G401 (cell line): ENCODE results near the gene TNFRSF19. TPM values are rescaled to one million over a fixed set of nuclear protein-coding genes. Genes with fewer than 3 reads are reported as not detected.

Experiments
- DNase-seq: peaks from one replicate; pipeline ENCODE4 v3.0.0-alpha.2; 2015; ENCODE audit warnings: low spot score
- in situ Hi-C: cut with HindIII; loops from 2 replicates; pipeline ENCODE4 v1.10.0; 2016; ENCODE audit warnings: low sequenced_read_pairs, mixed read lengths
- total RNA-seq: library from RNA; depleted of rRNA; stranded (reverse); fragments of >200 nt; shearing (Covaris generic); gene quantifications from 2 replicates; pipeline ENCODE4 v1.2.3, GENCODE V29; 2014

The TNFRSF19 gene
- total RNA-seq, 1 experiment from 2014 or later: not detected

DNA sequence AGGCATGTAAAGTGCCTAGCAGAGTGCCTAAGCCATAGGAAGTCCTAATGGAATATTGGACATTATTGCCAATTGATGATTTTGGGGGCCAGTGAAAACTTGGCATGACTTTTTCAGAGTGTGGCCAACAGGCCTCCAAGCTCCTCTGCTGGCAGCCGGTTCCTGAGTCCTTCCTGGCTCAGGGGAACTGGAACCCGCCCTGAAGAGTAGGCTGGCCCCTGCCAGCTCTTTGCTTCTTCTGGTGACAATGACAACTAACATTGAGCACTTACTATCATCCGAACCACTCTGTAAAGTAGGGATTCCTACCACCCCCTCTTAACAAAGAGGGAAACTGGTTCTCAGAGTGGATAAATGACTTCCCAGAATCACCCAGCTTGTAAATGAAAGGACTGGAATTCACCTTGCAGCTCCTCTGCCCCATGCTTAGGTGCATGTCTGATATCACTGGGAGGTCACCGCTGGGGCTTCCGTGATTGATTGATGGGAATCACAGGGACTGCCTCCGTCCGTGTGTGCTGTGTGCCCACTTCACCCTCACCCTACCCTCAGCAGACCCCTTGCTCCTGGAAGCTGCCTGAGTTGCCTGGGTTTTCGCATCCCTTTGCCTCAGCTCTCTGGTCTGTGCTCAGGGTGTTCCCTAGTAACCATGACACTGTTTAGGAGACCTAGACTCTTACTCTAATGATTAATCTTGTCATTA lies 50.6 kb downstream of the TNFRSF19 start:
- DNase-seq: no peak
- in situ Hi-C loops: no loop called here

DNA sequence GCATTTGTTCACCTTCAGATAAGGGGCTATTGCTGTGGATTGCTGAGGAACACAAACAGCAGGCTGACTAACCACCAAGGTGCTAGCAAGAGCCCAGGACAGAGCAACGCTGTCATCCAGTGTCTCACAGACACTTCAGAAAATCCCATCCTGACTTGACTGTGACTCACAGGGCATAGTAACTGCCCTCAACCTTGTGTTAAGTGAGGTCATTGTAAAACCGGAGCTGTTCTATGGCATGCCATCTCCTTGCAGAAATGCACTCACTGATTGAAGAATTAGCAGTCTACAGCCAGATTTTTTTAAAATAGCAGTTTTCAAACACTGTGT lies 51.1 kb downstream of the TNFRSF19 start:
- in situ Hi-C loops: no loop called here
- DNase-seq: no peak

DNA sequence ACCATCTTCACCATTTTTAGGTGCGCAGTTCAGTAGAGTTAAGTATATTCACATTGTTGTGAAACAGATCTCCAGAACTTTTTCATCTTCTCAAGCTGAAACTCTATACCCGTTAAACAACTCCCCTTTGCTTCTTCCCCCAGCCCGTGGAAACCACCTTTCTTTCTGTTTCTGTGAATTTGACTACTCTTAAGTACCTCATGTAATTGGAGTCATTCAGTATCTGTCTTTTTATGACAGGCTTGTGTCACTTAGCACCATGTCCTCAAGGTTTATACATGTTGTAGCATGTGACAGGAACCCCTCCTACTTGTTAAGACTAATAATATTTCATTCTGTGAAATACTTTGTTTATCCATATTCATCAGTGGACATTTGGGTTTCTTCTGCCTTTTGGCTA lies 52.8 kb downstream of the TNFRSF19 start:
- in situ Hi-C loops: no loop called here
- no peak for DNase-seq

GRCh38 chr13:23623394-23623793 lies 53.2 kb downstream of the TNFRSF19 start:
- no peak for DNase-seq
- in situ Hi-C loops: no loop called here

DNA sequence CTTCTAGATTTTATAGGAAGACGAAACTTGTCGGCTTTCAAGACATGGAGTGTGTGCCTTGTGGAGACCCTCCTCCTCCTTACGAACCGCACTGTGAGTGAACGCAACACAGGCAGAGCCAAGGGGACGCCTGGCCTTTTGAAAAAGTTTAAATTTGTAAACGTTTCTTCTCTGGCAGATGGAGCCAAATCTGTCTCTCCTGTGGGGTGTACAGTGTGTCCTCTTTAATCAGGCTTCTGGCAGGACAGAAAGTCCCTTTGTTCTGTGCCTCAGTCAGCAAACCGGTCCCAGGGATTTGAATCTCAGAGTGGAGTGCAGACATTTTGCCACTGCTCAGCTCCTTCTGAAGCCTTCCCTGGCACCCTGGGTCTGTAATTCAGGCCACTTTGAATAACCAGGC lies 56.5 kb downstream of the TNFRSF19 start:
- DNase-seq: peak; percentile 23
- in situ Hi-C loops: no loop called here

DNA sequence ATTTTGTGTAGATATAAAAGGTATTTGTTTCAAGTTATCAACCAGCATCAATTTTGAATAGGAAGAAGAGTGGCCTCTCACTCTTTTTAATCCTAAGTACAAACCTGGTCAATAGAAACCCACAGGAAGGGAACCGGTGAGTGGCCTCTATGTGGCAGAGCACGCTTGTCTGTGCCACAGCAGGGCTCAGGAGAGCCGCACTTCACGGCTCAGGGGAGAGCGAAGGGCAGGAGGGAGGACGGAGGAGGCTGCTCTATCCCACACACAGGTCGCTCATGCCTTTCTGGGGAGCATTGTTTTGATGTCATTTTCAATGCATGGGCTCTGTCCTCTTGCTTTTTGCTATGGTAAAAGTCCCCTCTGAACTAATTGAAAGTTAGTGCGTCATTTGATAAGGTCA lies 57.2 kb downstream of the TNFRSF19 start:
- DNase-seq: no peak
- in situ Hi-C loops: no loop called here

DNA sequence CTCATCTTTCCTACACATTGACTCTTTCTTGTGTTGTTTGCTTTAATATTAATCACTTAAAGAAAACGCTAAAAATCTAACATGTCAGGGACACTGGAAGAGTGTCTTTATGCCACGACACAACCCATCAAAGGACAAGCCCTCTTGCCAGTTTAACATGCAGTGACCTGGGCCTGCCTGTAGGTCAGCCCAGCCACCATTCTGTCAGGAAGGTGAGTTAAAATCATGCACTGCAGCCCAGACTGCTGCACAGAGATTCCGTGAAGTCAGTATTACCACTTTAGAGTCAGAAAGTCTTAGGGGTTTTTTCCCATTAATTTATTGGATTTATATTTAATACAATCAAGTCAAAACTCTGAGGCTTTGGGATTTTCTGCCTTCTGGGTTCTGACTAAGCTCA lies 58.0 kb downstream of the TNFRSF19 start:
- in situ Hi-C loops: no loop called here
- no peak for DNase-seq

- in situ Hi-C loops: no loop called here
- DNase-seq: no peak
Measured at GRCh38 chr13:23628765-23629565, 58.8 kb downstream of the TNFRSF19 start.

DNA sequence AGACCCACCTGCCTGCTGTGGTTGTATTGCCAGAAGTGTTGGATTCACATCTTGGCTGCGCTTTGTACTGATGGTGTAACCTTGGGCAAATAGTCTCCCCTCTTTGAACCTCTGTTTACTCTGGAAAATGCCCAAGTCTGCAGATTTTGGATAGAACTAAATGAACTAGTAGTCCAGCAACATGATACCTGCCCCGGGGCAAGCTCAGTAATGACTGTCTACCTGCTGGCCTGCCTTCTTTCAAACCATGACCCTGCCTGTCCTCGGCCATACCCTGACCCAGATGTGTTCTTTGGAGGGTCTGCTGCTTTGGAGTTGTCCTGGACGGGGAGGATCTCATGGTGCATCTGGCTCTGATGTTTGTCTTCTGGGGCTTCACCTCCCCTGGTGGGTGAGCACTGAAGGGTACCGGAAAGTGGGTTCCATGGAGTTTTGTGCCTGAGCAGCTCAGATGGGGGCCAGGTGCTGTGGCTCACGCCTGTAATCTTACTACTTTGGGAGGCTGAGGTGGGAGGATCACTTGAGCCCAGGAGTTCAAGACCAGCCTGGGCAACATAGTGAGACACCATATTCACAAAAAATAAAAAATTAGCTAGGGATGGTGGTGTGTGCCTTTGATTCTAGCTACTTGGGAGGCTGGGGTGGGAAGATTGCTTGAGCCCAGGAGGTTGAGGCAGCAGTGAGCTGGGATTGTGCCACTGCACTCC lies 59.5 kb downstream of the TNFRSF19 start:
- no peak for DNase-seq
- in situ Hi-C loops: no loop called here

DNA sequence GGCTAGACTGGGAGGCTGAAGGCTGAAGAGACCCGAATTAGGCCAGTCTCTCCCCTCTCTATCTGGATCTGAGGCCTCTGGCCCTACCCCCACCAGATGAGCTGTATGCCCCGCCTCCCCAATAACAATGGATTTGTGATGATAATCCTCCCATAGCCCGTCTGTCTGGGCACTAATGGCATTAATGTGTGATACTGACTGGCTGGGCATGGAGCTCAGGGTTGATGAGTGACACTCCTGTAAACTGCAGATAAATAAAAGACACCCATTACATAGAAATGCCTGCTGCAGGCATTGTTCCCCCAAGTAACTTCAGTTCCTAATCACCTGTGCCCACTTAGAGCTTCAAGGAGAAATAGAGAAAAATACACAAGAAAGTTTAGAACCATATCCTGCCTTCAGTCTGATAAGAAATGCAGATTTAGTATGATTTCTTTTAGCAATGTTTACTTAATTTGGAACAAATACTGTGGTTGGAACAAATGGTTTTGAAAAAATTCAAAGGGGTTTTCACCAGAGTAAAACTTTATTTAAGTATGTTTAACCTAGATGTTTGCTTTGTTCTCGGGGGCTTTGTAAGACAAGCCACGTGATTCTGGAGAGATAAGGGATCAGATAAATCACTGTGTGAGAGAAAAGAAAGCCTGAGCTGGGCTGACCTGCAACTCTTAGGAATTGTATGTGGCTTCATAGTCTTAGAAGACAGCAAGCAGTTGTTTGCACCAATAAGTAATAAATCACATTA lies 60.3 kb downstream of the TNFRSF19 start:
- no peak for DNase-seq
- in situ Hi-C loops: no loop called here

- in situ Hi-C loops: no loop called here
- DNase-seq: no peak
Measured at GRCh38 chr13:23631311-23632047, 61.3 kb downstream of the TNFRSF19 start.

GRCh38 chr13:23632048-23632582 lies 61.9 kb downstream of the TNFRSF19 start:
- no peak for DNase-seq

GRCh38 chr13:23632741-23633140 lies 62.5 kb downstream of the TNFRSF19 start:
- in situ Hi-C loops: no loop called here
- no peak for DNase-seq

More at GRCh38 chr13:23632048-23632582, 61.9 kb downstream of the TNFRSF19 start:
- in situ Hi-C loops: no loop called here

DNA sequence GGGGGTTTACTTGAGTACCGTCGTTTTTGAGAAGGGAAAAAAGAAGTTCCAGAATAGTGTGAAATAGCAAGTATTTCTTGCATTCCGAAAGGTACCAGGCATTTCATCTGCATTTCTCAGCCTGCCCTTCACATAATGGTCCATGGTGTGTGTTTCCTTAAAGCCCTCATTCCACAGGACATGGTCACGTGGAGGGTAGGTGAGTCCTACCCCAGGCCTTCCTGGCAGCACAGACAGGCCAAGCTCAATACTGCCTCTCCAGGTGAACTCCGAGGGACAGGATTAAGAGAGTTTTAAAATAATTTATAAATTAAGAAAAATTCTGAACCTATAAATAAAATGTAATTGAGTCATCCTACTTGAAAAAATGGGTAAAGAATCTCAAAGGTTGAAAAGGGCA lies 64.7 kb downstream of the TNFRSF19 start:
- no peak for DNase-seq
- in situ Hi-C loops: no loop called here

DNA sequence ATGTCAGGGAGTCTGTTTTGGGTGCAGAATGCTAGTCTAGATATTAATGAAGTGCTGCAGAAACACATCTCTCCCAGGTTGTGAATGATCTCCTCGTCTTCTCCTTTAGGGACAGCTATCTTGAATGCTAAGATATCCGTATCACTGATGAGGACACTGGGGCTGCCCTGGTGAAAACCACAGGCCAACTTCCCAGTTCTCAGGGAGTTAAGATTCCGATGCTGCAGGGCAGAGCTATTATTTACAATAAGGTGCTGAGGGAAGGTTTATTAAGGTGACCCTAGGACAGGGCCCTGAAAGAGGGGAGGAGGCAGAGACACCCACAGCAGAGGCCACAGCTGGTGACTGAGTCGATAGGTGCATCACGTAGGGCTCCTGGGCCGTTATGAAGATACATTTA lies 66.1 kb downstream of the TNFRSF19 start:
- in situ Hi-C loops: no loop called here
- DNase-seq: no peak

DNA sequence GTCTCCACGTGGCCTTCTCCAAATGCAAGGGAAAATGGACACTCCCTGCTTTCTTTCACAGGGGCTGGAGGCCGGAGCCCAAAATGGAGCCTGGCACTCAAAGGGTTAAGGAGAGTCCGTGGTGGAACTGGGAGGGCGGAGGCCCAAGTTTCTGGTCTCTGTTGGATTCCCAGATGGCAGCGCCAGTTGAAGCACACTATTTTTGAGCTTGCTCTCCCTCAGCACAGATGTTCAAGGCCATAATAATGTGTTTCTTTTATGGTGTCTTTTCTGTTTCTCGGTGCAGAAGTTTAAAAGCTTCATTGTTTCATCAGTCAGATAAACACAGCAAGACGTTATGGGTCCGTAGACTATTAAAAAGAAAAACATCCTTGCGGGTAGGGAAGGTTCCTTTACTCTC lies 67.6 kb downstream of the TNFRSF19 start:
- in situ Hi-C loops: no loop called here
- no peak for DNase-seq

DNA sequence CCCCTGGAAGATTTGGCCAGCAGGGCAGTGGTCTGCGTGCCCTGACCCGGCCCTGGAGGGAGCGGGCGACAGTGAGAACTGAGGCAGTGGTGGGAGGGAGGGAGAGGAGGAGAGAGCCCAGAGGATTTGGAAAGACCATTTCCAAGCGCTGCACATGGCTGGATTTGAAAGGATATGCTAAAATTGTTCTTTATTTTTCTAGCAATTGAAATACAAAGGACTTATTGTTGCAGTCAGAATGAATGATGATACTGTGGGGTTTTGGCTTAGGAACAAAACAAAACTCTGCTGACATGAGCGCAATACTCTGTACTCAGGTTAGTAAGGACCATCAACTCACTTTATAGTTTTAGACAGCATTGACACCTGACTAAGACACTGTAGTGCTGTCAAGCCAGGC lies 69.5 kb downstream of the TNFRSF19 start:
- in situ Hi-C loops: no loop called here
- DNase-seq: no peak

DNA sequence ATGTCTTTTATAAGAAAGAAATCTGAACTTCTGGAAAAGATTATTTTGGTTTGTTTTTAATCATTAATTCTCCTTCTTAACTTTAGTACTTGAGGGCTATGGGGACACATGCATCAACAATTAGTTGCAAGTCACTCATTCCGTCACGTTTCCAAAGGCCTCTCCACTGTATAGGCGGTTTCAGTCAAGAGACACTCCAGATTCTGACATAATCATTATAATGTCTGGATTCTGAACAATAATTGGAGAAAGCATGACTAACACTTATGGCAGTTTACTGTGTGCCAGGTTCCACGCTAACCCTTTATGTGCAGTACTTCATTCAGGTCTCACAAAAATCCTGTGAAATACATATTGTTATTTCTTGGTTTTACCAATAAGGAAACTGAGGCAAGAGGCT lies 71.9 kb downstream of the TNFRSF19 start:
- in situ Hi-C loops: no loop called here
- no peak for DNase-seq
